NT2/D1 (cell line): ENCODE results near the gene DSE.

Source experiments
- SUZ12 ChIP-seq: IDR thresholded peaks from 2 replicates; pipeline ENCODE4 v1.6.1; 2011; ENCODE audit not compliant: insufficient read length, insufficient read depth; ENCODE audit errors: extremely low read depth
- YY1 ChIP-seq: IDR thresholded peaks from 2 replicates; pipeline ENCODE4 v1.6.1; 2011; ENCODE audit not compliant: insufficient read length, insufficient read depth
- ZNF274 ChIP-seq: IDR thresholded peaks from 2 replicates; pipeline ENCODE4 v1.6.1; 2011; ENCODE audit warnings: mild to moderate bottlenecking, low read depth, low read length

DNA sequence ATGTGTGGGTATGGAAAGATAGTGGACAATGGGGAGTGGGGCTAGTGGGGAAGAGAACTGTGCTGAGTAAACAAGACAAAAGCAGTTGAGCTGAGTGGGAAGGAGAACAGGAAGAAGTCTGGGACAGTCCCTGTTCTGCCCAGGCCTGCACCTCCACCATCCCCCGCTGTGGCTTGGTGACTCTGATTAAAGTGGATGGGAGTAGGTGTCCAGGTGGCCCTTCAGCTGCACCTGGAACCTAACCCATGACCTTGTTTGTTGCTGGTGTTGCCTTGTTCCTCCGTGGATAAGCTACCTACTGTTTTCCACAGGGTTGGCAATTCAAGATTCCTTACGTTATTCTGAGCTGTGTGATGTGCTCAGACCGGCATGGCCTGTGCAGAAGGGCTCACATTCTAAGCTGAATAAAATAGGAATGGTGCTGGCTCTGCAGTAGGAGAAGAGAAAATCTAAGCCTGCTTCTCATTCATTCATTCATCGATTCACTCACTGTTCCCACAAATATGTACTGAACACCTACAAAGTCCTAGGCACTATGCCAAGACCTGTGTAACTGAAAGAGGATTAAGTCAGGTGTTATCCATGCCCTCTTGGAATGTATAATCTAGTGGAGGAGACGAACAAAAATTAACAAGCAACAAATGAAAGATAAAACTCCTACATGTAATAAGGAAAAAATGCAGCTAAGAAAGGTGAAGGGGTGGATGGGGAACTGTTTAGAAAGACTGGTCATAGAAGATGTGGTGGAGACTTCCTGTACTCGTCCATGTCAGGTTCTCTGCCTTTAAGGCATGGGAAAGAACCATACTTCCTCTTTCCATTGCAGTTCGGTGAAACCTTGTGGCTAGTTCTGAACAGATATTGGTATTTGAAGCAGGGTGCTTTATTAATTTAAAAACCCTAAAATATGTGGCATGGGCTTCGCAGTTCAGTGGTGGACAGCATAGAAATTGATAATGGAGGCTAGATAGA, 80.3 kb downstream of the DSE start:
- TF ChIP-seq YY1 = no peak
- no peak for TF ChIP-seq SUZ12
- TF ChIP-seq ZNF274 = no peak
